Adrenal gland (tissue), 5 donors: ENCODE data around the gene KDM4B.
"Not testable (repeated sequence)": the region's sequence is repeated elsewhere in the genome, so short reads cannot be mapped to it uniquely, and the experiment has no call there.

Experiments used
- CTCF ChIP-seq, 6 experiments: fragments of 450-650 bp in 4 of 6; fragments of 200-600 bp in 2 of 6; sonication (generic) in 1 of 6; IDR thresholded peaks; 1 replicate in 5 of 6; 2 replicates in 1 of 6; pipeline versions ENCODE4 v1.5.1 to v1.8.0; 2016 to 2021; ENCODE audit warnings: antibody characterized with exemption in 6 of 6, mild to moderate bottlenecking in 2 of 6, moderate library complexity in 1 of 6
- POLR2A ChIP-seq, 2 donors: fragments of 450-650 bp; IDR thresholded peaks; one replicate each; pipeline ENCODE4 v1.6.1; 2017; ENCODE audit warnings: antibody characterized with exemption in 2 of 2, mild to moderate bottlenecking in 2 of 2, moderate library complexity in 1 of 2
- donor health status: DM: no; HTN: no; CAD: no.

GRCh38 chr19:4954320-4955149, 14.4 kb upstream of the KDM4B start:
- TF ChIP-seq POLR2A, CTCF (IDR thresholded peaks at IDR 0.05): not testable (repeated sequence)
